NCI-H345 (cell line): ENCODE measurements around the gene SMC6.

Source experiments
- DNase-seq: peaks from one replicate; lab custom pipeline; 2025; lab: John Stamatoyannopoulos, UW

The SMC6 gene

DNA sequence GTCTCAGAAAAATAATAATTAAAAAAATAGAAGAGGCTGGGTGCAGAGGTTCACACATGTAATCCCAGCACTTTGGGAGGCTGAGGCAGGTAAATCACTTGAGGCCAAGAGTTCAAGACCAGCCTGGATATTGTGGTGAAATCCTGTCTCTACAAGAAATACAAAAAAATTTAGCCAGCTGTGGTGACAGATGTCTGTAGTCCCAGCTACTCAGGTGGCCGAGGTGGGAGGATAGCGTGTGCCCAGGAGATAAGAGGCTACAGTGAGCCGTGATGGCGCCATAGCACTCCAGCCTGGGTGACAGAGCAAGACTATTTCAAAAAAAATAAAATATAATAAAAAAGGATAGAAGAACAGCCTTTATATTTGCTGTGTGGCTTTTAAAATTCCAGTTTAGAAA lies 35.9 kb downstream of the SMC6 start:
- no peak for DNase-seq

DNA sequence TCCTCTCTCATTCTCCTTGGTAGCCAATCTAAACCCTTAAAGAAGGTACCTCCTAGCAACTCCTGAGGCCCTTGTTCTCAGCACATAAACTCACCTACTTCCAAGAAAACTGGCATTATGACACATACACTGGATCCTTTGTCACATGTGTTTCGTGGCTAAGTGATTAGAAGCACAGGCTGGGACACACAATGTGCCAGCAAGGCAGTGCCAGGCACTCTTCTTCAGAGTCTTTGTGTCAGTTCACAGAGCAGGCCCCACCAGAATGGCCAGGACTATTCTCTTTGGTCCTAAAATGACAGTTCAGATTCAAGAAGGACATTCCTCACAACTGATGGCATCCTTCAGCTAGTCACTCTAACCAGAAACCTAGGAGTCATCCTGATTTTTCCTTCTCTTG lies 40.3 kb downstream of the SMC6 start:
- no peak for DNase-seq

DNA sequence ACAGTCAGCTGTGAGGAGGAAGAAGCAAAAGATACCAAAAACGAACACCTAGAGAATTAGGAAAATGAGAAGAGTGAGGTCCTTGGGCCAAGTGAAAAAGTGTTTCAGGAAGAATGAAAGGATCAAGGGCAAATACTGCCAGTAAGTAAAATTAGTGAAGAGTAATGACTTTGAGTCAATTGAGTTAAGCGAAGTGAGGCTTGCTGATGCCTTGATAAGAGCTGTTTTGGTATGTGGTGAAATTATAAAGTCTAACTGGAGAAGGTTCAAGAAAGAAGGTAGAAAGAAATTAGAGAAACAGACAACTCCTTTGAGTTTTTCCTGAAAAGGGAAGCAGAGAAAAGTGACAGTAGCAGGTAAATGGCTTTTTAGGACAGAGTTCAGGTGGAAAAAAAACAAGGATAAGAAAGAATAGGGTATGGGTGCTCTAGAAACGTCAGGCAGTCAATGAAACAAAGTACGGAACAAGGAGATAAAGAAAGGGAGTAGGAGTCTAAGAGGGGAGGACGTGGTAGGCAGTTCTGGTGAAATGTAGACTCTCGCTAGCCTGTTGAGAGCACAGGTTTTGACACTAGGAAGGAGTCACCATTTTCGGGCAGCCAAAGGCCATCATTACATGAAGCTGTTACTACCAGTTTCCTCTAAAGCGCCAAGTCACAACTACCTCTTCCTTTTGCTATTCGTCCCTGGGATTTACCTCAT lies 42.9 kb downstream of the SMC6 start:
- no peak for DNase-seq

DNA sequence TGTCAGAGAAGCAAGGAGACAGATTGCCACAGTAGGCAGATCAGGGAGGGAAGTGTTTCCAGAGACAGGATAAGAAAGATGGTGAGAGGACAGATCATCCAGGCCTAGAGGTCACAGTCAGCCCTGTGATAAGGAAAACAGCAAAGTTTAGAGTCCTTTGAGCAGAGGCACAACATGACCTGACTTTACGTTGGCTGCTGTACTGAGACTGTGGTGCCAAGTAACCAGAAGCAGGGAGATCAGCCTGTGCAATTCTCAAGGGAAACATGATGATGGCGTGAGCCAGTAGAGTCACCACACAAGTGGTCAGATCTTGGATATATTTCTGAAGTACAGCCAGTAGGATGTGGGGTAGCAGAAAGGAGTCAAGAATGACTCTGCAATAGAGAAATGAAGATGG lies 43.7 kb downstream of the SMC6 start:
- DNase-seq: no peak

DNA sequence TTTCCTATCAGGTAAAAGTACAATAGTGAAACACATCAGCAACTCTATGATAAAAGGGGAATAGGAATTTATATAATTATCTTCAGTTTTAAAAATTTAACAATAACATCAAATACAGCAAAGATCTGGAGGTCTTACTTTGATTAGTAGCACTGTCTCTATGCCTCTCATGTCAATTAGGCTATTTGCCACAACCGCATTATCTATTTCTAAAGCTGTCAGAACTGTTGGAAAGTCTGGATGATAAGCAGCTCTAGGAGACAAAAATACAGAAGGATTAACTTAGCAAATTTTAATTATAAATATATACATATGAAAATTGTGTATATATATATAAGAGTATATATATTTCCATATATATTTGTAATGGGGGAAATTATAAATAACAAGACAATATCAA lies 45.1 kb downstream of the SMC6 start:
- no peak for DNase-seq

DNA sequence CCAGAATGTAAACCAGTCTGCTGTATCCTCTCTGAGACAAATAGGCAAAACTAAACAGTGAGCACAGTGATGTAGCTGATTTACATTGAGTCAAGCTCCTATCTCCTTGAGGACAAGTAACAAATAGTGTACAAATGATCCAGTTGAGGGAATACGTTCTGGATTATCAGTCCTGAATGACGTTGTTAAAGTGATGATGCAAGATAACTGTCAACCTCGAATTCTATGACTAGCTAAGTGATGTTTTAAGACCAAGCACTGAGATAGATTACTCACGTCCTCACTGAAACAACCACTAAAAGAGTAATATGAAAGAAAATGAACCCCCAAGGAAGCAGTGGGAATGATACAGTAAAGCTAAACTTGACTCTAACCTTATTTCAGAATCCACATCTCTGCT lies 46.8 kb downstream of the SMC6 start:
- no peak for DNase-seq

DNA sequence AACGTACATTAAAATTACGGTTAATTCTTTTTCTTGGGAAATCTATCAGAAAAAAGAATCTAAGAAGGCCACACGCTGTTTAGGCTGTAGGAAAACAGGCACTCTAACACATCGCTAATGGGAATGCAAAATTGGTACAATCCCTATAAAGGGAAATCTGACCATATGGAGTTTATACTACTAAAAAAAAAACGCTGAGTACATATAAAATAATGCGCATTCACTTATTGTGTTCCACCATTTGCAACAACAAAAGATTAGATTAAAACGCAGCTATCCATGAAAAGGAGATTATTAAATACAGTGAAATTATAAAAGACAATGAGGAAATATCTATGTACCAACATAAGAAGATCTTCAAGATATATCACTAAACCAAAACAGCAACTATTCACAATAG lies 62.8 kb downstream of the SMC6 start:
- DNase-seq: no peak

DNA sequence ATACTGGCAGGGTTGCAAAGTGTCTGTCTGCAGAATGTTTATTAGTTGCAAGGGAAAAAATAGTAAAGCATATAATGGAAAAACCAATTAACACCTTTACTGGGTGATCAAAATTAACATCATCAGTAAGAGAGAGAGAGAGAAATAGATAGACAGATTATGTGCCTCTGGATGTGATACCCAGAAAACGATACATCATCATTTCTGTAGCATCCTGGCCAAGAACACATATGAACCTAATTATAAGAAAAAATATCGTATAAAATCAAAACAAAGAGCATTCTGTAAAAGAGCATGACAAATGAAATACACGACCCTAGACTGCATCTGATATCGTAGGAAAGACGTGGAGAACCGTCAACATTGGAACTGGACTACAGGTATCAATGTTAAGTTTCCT lies 64.6 kb downstream of the SMC6 start:
- DNase-seq: no peak

DNA sequence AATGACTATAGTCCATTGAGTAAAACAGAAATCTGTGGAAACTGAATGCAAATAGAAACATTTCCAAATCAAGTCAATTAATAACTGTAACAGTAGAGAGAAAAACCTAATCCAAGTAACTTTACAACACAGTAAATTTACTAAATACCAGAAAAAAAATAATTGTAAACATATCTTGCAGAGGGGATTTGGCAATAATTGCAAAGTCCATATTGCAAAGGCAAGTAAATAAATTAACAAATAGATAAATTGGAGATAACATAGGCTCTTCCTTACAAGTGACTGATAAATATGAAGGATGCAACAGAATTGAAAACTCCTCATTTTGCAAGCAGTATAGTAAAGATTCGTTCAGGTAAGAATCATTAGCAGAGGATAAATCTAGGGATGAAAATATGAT lies 65.0 kb downstream of the SMC6 start:
- DNase-seq: no peak

DNA sequence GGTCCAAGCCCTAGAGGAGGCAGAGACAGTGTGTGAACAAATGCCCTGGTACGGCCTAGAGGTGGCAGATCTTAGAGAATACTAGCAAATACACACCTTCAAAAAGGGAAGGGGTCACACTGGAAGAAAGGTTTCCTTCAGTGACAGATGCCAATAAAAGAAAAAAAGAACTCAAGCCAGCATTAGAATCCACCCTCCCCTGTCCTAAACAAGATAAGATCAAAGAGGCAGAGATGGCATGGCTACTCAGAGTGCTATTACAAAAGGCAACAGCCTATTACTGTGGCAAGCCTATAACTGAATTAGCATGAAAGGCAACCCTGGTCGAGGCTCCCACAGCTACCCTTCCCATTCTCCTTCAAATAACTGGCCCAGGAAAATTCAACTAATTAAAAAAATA lies 69.6 kb downstream of the SMC6 start:
- DNase-seq: no peak

DNA sequence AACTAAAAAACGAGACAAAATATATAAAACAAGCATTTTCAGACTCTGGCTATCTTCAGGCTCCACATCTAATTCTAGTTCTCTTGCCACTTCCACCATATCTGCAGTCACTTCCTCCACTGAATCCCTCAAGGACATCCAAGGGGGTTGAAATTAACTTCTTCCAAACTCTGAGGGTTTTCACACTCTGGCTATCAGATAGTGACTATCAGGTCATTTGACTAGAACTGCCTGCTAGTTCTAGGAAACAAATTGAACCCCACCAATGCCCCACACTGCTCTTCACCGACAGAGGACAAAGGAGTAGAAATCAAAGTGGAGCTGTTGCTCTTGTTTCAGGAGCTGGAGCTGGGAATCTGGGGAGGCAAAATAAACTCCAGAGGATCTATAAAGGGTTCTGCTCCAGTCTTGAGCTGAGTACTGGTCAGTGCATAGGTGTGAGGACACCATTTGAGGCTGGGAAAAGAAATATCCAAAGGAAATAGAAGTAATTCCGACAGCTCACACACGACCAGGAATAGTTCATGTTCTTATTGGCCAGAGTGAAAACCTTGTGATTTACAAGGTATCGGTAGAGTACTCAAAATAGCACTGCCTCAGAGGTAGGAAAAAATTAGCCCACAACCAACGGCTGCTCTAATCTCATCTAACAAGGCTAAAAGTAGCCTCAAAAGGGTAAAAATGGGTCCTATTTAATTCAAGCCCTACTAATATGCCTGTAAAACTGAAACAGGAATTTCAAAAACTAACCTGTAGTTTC lies 71.3 kb downstream of the SMC6 start:
- no peak for DNase-seq

DNA sequence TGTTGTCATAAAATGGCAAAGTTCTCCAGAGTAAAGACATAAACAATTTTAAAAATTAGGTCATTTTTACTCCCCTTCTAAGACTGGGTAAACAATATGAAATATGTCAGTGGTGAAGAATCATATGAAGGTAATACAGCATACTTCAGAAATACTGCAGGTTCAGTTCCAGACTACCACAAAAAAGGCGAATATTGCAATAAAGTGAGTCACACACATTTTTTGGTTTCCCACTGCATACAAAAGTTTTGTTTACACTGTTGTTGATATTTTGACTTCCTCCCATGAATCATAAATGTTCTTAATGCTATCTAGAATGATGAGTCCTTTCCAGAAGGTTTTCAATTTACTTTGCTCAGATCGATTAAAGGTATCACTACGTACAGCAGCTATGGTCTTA lies 73.5 kb downstream of the SMC6 start:
- no peak for DNase-seq

DNA sequence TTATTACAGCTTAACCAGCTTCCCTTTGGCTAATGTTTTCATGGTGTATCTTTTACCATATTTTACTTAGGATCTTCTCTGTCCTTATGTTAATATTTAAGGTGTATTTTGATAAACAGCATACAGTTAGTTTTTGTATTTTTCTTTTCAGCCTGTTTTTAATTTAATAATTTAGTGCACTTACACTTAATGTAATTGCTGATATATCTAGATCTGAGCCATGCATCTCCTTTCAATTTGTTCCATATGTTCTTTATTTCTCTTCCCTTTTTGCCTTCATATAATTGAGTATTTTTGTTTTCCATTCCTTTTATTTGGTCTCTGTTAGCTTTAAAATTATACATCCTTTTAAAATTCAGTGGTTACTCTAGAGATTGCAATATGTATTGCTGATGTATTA lies 78.8 kb downstream of the SMC6 start:
- DNase-seq: no peak

DNA sequence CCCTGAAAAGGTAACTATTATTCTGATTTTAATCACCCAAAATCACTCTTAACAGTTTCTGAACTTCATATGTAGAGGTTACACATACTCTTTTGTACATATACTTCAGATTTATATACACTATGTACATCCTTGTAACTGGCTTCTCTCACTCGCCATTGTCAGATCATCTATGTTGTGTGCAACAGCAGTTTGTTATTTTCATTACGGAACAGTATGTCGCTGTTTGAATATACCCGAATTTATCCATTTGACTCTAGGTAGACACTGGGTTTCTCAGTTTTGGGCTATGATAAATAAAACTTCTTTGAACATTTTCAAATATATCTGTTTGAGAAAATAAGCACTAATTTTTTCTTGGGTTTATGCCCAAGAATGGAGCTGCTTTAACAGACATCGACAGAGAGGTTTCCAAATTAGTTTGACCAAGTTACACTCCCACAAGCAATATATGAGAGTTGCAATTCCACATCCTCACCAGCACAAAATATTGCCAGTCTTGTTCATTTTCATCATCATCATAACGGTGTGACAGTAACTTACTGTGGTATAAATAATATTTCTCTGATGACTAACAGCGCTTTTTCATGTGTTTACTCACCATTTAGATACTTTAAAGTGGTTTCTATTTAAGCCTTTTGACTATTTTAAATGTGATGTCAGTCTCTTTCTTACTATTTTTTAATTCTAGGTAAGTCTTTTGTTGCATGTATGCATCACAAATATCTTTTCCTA lies 80.9 kb downstream of the SMC6 start:
- no peak for DNase-seq

DNA sequence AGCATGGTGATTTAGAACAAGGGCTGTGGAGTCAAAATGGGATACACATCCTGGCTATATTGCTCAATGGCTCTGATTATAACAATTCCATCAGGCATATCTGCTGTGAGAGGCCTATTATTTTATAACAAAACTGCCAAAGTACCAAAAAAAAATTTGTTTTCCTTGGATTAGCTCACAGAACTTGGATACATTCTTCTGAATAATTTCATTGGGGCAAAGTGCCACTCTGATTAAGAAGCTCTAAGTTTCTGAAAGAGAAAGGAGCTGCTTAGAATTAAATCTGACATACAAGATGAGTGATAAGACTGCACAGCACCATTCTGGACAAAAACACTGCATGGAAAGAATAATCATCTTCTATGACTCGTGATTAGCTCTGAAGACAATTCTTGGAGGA lies 85.7 kb downstream of the SMC6 start:
- no peak for DNase-seq

DNA sequence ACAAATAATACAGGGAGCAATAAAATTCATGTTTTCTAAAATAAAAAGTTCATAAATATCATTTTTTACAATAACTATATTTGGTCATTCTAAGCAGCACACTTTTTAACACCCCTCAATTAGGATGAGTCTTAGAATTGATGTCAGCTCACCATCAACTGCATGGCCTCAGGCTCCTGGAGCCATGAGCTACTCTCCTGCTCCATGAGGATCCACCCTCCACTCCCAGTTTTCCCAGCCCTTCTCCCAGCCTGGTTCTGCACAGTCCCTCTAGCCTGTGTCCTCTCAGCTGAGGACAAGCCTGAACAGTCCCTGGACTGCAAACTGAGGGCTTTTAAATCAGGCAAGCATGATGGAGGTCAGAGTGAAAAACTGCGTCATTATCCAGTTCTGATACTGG lies 89.1 kb downstream of the SMC6 start:
- no peak for DNase-seq

DNA sequence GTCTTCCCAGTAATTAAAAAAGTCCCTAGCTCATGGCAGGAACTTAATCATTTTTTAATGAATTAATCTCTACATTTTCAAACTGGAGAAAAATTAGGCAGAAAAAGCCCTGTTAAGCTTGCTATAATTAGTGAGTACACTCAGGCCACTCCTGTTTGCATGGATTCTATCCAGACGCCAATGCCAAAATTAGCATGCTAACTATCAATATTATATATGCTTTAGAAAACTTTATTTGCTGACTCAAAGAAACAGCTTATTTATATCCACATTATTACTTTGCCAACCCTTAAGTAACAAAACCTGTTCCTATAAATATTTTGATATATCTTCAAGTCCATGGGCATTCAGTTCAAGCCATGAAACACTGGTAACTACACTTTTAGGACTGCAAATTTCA lies 90.9 kb downstream of the SMC6 start:
- DNase-seq: no peak

DNA sequence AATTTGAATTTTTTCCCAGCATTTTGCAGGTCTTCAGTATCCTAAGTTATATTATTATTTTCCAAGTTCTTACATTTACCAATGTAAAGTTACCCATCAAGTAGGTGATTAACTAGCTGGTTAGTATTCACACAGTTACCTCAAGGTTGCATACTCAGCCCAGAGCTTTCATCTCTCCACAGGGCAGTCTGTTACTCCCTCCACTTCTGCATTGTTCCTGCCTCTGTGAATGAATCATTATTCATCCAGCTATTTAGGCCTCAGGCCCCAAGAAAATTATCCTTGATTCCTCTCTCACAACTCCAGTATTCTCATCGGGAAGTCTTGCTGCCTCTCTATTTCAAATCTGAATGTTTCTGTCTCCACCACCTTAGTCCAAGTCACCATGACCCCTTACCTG lies 92.2 kb downstream of the SMC6 start:
- no peak for DNase-seq

DNA sequence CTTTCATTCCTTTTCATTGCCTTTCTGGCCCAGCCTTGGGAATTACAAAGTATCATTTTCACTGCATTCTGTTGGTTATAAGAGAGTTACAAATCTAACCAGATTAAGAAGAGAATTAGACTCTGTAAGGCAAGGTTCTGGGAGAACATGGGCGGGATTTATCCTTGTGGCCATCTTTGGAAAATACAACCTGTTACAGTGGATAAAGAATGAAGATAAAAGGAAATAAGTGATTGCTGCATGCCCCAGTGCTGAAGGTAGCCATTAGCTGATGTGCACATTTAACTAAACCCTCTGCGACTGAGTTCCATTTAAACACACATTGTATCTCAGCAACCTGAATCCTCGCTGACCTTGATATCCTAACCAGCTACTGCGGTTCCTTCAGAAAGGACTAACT lies 93.4 kb downstream of the SMC6 start:
- no peak for DNase-seq

DNA sequence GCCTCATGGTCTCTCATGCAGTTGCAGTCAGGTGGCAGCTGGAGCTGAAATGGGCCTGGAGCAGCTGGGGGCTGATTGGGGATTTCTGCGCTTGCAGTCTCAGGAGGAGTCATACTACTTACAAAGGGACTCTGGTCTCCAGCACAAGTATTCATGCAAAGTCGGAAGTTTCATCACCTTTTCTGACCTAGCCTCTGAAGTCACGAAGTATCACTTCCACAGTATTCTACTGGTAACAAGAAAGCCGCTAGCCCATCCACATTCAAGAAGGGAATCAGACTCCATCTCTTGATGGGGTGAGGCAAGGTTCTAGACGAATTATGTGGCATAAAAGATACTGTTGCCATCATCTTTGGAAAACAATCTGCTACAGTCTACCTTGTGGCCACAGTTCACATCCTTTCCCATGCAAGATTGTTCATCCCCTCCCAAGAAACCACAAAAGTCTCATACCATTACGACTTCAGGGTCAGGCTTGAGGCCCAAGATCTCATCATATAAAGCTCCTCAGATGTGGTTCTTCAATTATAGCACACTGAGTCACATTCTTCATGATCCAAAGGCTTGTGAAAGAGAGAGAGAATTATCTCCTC lies 95.3 kb downstream of the SMC6 start:
- no peak for DNase-seq

DNA sequence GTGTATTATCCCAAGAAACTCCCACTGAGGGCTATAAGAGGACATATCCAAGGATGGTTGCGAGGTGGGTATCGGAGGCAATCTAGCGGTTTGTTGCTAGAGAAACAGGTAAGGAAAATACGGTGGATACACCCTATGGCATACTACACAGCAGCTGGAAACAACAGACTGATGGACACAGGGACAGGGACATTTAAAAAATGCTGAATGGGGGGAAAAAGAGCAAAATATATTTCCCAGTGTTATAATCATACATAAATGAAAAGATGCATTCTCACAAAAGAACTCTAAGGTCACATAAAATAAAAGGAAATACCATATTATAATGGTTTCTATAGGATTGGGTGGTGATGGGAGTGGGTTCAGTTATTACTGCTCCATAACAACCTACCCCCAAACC lies 95.9 kb downstream of the SMC6 start:
- no peak for DNase-seq

DNA sequence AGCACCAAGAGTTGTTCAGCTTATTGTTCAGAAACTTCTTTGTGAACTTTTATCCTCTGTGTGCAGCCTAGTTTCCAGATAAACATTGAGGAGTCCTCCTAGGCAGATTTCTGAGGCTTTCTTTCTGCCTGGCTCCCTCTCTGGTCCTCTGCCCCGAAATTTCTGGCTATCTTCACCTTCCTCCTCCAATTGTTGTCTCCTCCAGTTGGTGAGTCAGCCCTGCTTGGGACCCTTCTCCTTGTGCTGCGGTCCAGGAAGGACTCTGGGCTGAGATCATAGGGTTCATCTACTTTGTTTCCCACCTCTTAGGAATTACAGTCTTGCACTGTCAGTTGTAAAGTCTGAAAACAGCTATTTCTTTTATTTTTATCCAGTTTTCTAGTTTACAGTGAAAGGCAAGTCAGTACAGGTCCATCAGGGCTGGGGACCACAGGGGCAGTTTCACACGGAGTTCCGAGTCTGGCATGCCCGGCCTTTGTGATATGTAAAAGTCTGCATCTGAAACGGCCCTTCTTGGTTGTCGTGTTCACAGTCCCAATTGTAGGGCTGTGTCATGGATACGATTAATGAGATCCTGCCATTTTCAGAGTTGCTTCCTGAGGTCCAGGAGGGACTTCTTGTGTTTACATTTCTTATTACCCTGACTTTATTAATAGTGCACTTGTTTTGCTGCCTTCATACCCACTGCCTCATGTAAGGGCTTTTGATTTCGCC lies 100.8 kb downstream of the SMC6 start:
- no peak for DNase-seq
